GM12878 (cell line): ENCODE measurements around the gene ZNF280C. TPM values are rescaled to one million over a fixed set of nuclear protein-coding genes. Genes with fewer than 3 reads are reported as not detected.

Experiments
- ATAC-seq: fragments of 200-7000 bp; cut with Tn5 transposase; 3 replicates; pipeline ENCODE4 v1.9.1; 2020; ENCODE audit warnings: mild to moderate bottlenecking, moderate library complexity
- BruUV-seq: library from RNA; stranded (reverse); fragments of 400-500 nt; replicated peaks from 2 replicates; lab custom pipeline; 2021; lab: Mats Ljungman, UMichigan
- CTCF ChIA-PET: fragments of 300-600 bp; sonication (Branson Sonifier 250); formaldehyde crosslinking; extraction: SDS; loops from one replicate; lab custom pipeline; 2021; ENCODE audit warnings: inconsistent platforms; lab: Yijun Ruan, JAX
- POLR2A ChIA-PET: fragments of 350-600 bp; formaldehyde crosslinking; extraction: SDS; loops from one replicate; lab custom pipeline; 2021; ENCODE audit warnings: inconsistent platforms; lab: Charles Lee
- RAD21 ChIA-PET: fragments of 300-600 bp; sonication (Branson Sonifier 250); formaldehyde crosslinking; loops from one replicate; lab custom pipeline; 2023; ENCODE audit warnings: antibody characterized with exemption; ENCODE audit not compliant: unreplicated experiment; lab: Charles Lee
- SMC1A ChIA-PET: fragments of 300-600 bp; sonication (Branson Sonifier 250); formaldehyde crosslinking; loops from one replicate; lab custom pipeline; 2023; ENCODE audit not compliant: unreplicated experiment, uncharacterized antibody; lab: Charles Lee
- DNase-seq: peaks from one replicate; pipeline ENCODE4 v3.0.0-alpha.2; 2011; ENCODE audit warnings: low read depth, low spot score
- FAIRE-seq: peaks from 3 replicates; lab custom pipeline; 2011; peaks lifted over from hg19 to GRCh38; lab: Jason Lieb, UNC
- H2AFZ ChIP-seq: 2 replicates; pipeline ENCODE4 v1.6.0; 2011; ENCODE audit warnings: low read depth, low read length, control low read depth; ENCODE audit not compliant: control insufficient read depth
- H3K27ac ChIP-seq: 2 replicates; pipeline ENCODE4 v1.5.1; 2011; ENCODE audit warnings: control low read depth; ENCODE audit not compliant: control insufficient read depth, insufficient read depth
- H3K27me3 ChIP-seq, 2 experiments: replicated peaks in 1 of 2; 2 replicates each; pipeline versions ENCODE4 v1.6.0 to v1.6.1; 2011; ENCODE audit warnings: low read length in 1 of 2; ENCODE audit not compliant: control insufficient read depth in 2 of 2, insufficient read depth in 2 of 2
- H3K36me3 ChIP-seq, 2 experiments: 2 replicates each; pipeline ENCODE4 v1.5.1; 2011; ENCODE audit warnings: low read length in 1 of 2; ENCODE audit not compliant: control insufficient read depth in 2 of 2, insufficient read depth in 2 of 2
- H3K4me1 ChIP-seq: 2 replicates; pipeline ENCODE4 v1.6.1; 2011; ENCODE audit warnings: mild to moderate bottlenecking, low read length, moderate library complexity, mixed read lengths; ENCODE audit not compliant: control insufficient read depth, insufficient read depth
- H3K4me2 ChIP-seq: 2 replicates; pipeline ENCODE4 v1.6.0; 2011; ENCODE audit warnings: control low read depth; ENCODE audit not compliant: control insufficient read depth, insufficient read depth
- H3K4me3 ChIP-seq: fragments of 200-600 bp; sonication (generic); 2 replicates; pipeline ENCODE4 v1.5.1; 2016
- H3K79me2 ChIP-seq: 2 replicates; pipeline ENCODE4 v1.6.0; 2011; ENCODE audit warnings: low read length; ENCODE audit not compliant: control insufficient read depth, insufficient read depth
- H3K9ac ChIP-seq: 2 replicates; pipeline ENCODE4 v1.8.0; 2011; ENCODE audit warnings: low read length, control low read depth, mixed read lengths; ENCODE audit not compliant: control insufficient read depth, insufficient read depth
- H3K9me3 ChIP-seq: replicated peaks from 3 replicates; pipeline ENCODE4 v1.5.1; 2011; ENCODE audit warnings: mild to moderate bottlenecking, low read length; ENCODE audit not compliant: control insufficient read depth, insufficient read depth
- H4K20me1 ChIP-seq: 2 replicates; pipeline ENCODE4 v1.6.0; 2011; ENCODE audit not compliant: control insufficient read depth, insufficient read depth
- CBX3 ChIP-seq: fragments of 200-600 bp; sonication (generic); IDR thresholded peaks from 2 replicates; pipeline ENCODE4 v1.6.1; 2016; ENCODE audit warnings: low read depth, borderline replicate concordance
- CHD4 ChIP-seq: fragments of 200-600 bp; sonication (generic); IDR thresholded peaks from 2 replicates; pipeline ENCODE4 v1.6.1; 2016; ENCODE audit warnings: mild to moderate bottlenecking
- RELA ChIP-seq: fragments of 450-650 bp; IDR thresholded peaks from 2 replicates; pipeline ENCODE4 v1.8.0; 2014; ENCODE audit warnings: borderline replicate concordance; ENCODE audit not compliant: partially characterized antibody
- SMAD5 ChIP-seq: IDR thresholded peaks from 2 replicates; pipeline ENCODE4 v1.6.1; 2016; ENCODE audit warnings: antibody characterized with exemption, low read depth
- ZBTB40 ChIP-seq: fragments of 450-650 bp; IDR thresholded peaks from 2 replicates; pipeline ENCODE4 v1.6.1; 2016; ENCODE audit warnings: mild to moderate bottlenecking, moderate library complexity, borderline replicate concordance
- ZNF384 ChIP-seq: IDR thresholded peaks from 2 replicates; pipeline ENCODE4 v1.6.1; 2012; ENCODE audit warnings: low read depth, mild to moderate bottlenecking, low read length, improper control_type of control experiment, borderline replicate concordance
- WGBS: methylation state at CpG from one replicate; pipeline ENCODE4 v1.1.6; 2016; ENCODE audit warnings: low lambda C conversion rate; ENCODE audit not compliant: insufficient replicate concordance, insufficient coverage; ENCODE audit errors: missing lambda C conversion rate; 5-methylcytosine and 5-hydroxymethylcytosine counted together
- in situ Hi-C: fragments of 300-500 bp; cut with MboI; formaldehyde crosslinking; loops from 9 replicates; pipeline ENCODE4 v1.14.3; 2018; ENCODE audit warnings: mixed read lengths
- intact Hi-C: fragments of 100-400 bp; cut with micrococcal nuclease; formaldehyde crosslinking; loops from one replicate; pipeline ENCODE4 v1.14.2; 2022; ENCODE audit not compliant: unreplicated experiment
- polyA plus RNA-seq, 11 experiments: library from polyadenylated mRNA; depleted of rRNA in 4 of 11; unstranded in 6 of 11; stranded (reverse) in 5 of 11; fragments of >200 nt; fragmentation: Nextera tagmentation in 4 of 11; fragmentation: Illumina TruSeq in 1 of 11; extraction: Ambion mirVana in 4 of 11; extraction: Trizol in 1 of 11; gene quantifications; 1 replicate in 1 of 11; 2 replicates in 10 of 11; pipeline versions ENCODE4 v1.2.1 to v1.2.3, GENCODE V29; 2011 to 2016; ENCODE audit warnings: inconsistent platforms in 2 of 11, missing spikeins in 2 of 11, low read depth in 1 of 11
- total RNA-seq, 4 experiments: library from RNA; depleted of rRNA in 3 of 4; stranded (reverse); fragments of >200 nt in 3 of 4; fragmentation: Illumina TruSeq in 1 of 4; extraction: Trizol in 1 of 4; gene quantifications; 2 replicates each; pipeline versions ENCODE4 v1.2.1 to v1.2.3, GENCODE V29; 2013 to 2021

Gene ZNF280C
- total and polyA plus RNA-seq, 10 of the 15 experiments (the other 5 are each of a cell fraction or from before 2014, with no cell fraction given), result 0.82 to 8.8 (median 5.7) TPM

GRCh38 chrX:130158311-130158710 is 110.4 kb downstream of the ZNF280C start:
- no peak for TF ChIP-seq RELA
- no peak for TF ChIP-seq CBX3
- TF ChIP-seq CHD4, result no peak
- no peak for TF ChIP-seq ZBTB40
- no peak for TF ChIP-seq ZNF384
- TF ChIP-seq SMAD5, result no peak
- RAD21 ChIA-PET, result interaction anchor here (0.6 to 0.7 kb wide), 3 partner anchors 16 to 30 kb away, joined by 3 to 5 read pairs (median 3); no protein-coding TSS in a partner anchor
- Histone ChIP-seq H3K79me2 (peaks cover 12% of the 10 kb centered on the region), H3K9me3 (no peaks in the 10 kb centered on the region), H3K27ac (no peak overlapping the region), H3K36me3 (peaks cover 0 to 3% of the 10 kb centered on the region in 2 experiments; a peak in 1 of 4 replicates), H3K4me2 (0 out of 2 replicates have a peak overlapping the region, but pooled peaks have one; percentile 7), H3K9ac (no peak overlapping the region), H4K20me1 (no peaks in the 10 kb centered on the region), H3K4me3 (no peak overlapping the region), H3K27me3 (no peaks in the 10 kb centered on the region), H2AFZ (no peak overlapping the region), H3K4me1 (no peaks in the 10 kb centered on the region)
- BruUV-seq, result no TSS peak
- no peak for FAIRE-seq
- 57% methylated on average over 2 of the region's 2 CpGs for WGBS
- no peak for ATAC-seq
- POLR2A ChIA-PET, result interaction anchor here (0.6 kb wide), 1 partner anchor 53 kb away, joined by 3 read pairs; no protein-coding TSS in a partner anchor
- no peak for DNase-seq
- SMC1A ChIA-PET, result interaction anchor here (0.8 to 1.3 kb wide), 3 partner anchors 14 to 30 kb away, joined by 3 to 8 read pairs (median 3); no protein-coding TSS in a partner anchor
- CTCF ChIA-PET, result interaction anchor here (1.2 to 1.8 kb wide), 3 partner anchors 10 to 77 kb away, joined by 3 to 7 read pairs (median 4); no protein-coding TSS in a partner anchor
- in situ Hi-C loops, result no loop called here
- intact Hi-C loops, result no loop called here
